Ishikawa (cell line): ENCODE results near the gene LPP.

Source experiments
- CEBPB ChIP-seq: IDR thresholded peaks from 2 replicates; pipeline ENCODE4 v1.6.1; 2012
- CREB1 ChIP-seq: IDR thresholded peaks from 2 replicates; pipeline ENCODE4 v1.6.1; 2012; ENCODE audit warnings: low read depth
- EGR1 ChIP-seq: IDR thresholded peaks from 2 replicates; pipeline ENCODE4 v1.6.1; 2012
- EP300 ChIP-seq: IDR thresholded peaks from 2 replicates; pipeline ENCODE4 v1.6.1; 2012; ENCODE audit warnings: borderline replicate concordance
- FOXM1 ChIP-seq: IDR thresholded peaks from 2 replicates; pipeline ENCODE4 v1.6.1; 2012; ENCODE audit warnings: low read depth, borderline replicate concordance
- NFIC ChIP-seq: IDR thresholded peaks from 2 replicates; pipeline ENCODE4 v1.6.1; 2012
- RAD21 ChIP-seq: IDR thresholded peaks from 2 replicates; pipeline ENCODE4 v1.6.1; 2012; ENCODE audit warnings: low read depth
- TAF1 ChIP-seq: IDR thresholded peaks from 2 replicates; pipeline ENCODE4 v1.6.1; 2012; ENCODE audit warnings: low read depth, mild to moderate bottlenecking
- TCF12 ChIP-seq: IDR thresholded peaks from 2 replicates; pipeline ENCODE4 v1.6.1; 2012; ENCODE audit warnings: low read depth
- TEAD4 ChIP-seq: IDR thresholded peaks from 2 replicates; pipeline ENCODE4 v1.6.1; 2012
- YY1 ChIP-seq: IDR thresholded peaks from 2 replicates; pipeline ENCODE4 v1.6.1; 2012; ENCODE audit warnings: low read depth
- ZBTB7A ChIP-seq: IDR thresholded peaks from 2 replicates; pipeline ENCODE4 v1.6.1; 2012; ENCODE audit warnings: low read depth
- TF ChIP-seq, protein P1 (sequence below): IDR thresholded peaks from 2 replicates; pipeline ENCODE4 v1.6.1; 2012
- TF ChIP-seq, protein P2 (sequence below): IDR thresholded peaks from 2 replicates; pipeline ENCODE4 v1.6.1; 2012; ENCODE audit warnings: low read depth, mild to moderate bottlenecking
- TF ChIP-seq, protein P3 (sequence below): IDR thresholded peaks from 2 replicates; pipeline ENCODE4 v1.6.1; 2012

LPP gene

DNA sequence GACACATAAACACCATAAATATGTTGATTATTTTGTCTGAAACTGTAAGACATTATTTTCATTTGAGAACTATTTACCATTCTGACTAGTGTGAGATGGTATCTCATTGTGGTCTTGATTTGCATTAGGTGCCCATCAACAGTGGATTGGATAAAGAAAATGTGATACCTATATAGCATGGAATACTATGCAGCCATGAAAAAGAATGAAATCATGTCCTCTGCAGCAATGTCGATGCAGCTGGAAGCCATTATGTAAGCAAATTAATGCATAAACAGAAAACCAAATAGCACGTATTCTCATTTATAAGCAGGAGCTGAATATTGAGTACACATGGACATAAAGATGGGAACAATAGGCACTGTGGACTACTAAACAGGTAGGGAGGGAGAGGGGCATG, 759.1 kb downstream of the LPP start:
- TF ChIP-seq NFIC (no peak), TCF12 (no peak), CEBPB (no peak), ZBTB7A (no peak), FOXM1 (no peak), RAD21 (no peak), EGR1 (no peak), CREB1 (no peak), YY1 (no peak), EP300 (no peak), TAF1 (no peak), TEAD4 (no peak)
- TF ChIP-seq, protein P1, sequence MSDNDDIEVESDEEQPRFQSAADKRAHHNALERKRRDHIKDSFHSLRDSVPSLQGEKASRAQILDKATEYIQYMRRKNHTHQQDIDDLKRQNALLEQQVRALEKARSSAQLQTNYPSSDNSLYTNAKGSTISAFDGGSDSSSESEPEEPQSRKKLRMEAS = no peak
- TF ChIP-seq, protein P2, sequence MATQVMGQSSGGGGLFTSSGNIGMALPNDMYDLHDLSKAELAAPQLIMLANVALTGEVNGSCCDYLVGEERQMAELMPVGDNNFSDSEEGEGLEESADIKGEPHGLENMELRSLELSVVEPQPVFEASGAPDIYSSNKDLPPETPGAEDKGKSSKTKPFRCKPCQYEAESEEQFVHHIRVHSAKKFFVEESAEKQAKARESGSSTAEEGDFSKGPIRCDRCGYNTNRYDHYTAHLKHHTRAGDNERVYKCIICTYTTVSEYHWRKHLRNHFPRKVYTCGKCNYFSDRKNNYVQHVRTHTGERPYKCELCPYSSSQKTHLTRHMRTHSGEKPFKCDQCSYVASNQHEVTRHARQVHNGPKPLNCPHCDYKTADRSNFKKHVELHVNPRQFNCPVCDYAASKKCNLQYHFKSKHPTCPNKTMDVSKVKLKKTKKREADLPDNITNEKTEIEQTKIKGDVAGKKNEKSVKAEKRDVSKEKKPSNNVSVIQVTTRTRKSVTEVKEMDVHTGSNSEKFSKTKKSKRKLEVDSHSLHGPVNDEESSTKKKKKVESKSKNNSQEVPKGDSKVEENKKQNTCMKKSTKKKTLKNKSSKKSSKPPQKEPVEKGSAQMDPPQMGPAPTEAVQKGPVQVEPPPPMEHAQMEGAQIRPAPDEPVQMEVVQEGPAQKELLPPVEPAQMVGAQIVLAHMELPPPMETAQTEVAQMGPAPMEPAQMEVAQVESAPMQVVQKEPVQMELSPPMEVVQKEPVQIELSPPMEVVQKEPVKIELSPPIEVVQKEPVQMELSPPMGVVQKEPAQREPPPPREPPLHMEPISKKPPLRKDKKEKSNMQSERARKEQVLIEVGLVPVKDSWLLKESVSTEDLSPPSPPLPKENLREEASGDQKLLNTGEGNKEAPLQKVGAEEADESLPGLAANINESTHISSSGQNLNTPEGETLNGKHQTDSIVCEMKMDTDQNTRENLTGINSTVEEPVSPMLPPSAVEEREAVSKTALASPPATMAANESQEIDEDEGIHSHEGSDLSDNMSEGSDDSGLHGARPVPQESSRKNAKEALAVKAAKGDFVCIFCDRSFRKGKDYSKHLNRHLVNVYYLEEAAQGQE = no peak
- TF ChIP-seq, protein P3, sequence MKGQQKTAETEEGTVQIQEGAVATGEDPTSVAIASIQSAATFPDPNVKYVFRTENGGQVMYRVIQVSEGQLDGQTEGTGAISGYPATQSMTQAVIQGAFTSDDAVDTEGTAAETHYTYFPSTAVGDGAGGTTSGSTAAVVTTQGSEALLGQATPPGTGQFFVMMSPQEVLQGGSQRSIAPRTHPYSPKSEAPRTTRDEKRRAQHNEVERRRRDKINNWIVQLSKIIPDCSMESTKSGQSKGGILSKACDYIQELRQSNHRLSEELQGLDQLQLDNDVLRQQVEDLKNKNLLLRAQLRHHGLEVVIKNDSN = no peak

DNA sequence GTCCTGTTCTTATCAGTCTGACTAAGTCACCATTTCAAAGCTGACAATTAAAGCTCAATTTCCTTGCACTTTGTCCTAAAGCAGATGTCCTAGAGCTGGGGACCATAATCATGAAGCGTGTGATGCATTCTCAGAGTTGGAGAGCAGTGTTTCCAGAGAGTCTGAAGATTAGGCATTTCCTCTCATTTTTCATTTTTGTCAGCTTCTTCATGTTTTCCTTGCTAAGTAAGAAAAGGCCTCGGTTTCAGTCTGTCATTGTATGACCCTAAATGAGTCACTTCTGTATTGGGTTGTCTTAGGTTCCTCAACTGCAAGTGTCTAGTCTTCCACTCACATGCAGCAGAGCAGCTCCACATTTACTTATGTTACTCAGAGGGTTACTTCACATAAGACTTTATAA, 760.6 kb downstream of the LPP start:
- no peak for TF ChIP-seq TCF12

DNA sequence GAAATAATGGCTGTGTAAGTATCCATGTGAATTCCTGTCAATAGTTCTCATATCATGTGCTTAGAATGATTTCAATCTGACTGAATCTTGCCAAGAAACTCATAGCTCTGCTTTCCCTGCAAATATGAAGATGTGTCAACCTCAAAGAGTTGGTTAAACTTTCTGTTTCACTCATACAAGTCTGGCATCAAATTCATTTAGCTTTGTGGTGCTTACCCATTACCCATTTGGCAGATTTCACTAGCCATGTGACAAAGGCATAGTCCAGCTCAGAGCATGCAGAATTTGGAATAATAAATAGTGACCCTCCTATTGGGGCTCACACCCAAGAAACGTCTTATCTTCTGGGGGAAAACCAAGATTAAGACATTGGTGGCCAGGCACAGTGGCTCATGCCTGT, 761.2 kb downstream of the LPP start:
- TF ChIP-seq, protein P2 = no peak
- TF ChIP-seq, protein P1 = no peak
- TF ChIP-seq FOXM1 (no peak), ZBTB7A (no peak), TAF1 (no peak), EGR1 (no peak), EP300 (no peak), YY1 (no peak), RAD21 (no peak), NFIC (no peak), TCF12 (no peak), CEBPB (no peak)
- TF ChIP-seq, protein P3 = no peak

DNA sequence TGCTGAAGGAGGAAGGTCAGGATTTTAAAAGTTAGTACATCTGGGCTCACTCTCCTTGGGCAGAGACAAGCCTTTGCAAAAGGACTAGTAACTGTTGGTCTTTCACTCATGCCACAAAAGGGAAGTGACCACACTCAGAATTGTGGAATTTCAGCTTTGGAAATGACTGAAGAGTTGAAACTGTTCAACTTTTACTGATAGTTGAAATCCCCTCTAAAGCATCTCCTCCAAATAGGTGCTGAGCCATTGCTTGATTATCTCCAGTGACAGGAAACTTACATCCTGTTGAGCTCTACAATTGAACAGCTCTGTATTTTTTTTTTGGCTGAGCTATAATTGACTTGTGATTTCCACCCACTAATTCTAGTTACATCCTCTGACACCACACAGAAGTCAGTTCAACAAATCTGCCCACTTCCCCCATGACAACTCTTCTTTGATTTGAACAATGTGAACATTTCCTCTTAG, 763.0 kb downstream of the LPP start:
- TF ChIP-seq, protein P3 = no peak
- no peak for TF ChIP-seq ZBTB7A
- no peak for TF ChIP-seq RAD21
- TF ChIP-seq CREB1 = no peak
- TF ChIP-seq TAF1 = no peak
- no peak for TF ChIP-seq EP300
- no peak for TF ChIP-seq EGR1
- TF ChIP-seq TEAD4 = no peak
- TF ChIP-seq CEBPB = no peak
- TF ChIP-seq TCF12 = no peak
- TF ChIP-seq, protein P1 = no peak
- TF ChIP-seq YY1 = no peak

DNA sequence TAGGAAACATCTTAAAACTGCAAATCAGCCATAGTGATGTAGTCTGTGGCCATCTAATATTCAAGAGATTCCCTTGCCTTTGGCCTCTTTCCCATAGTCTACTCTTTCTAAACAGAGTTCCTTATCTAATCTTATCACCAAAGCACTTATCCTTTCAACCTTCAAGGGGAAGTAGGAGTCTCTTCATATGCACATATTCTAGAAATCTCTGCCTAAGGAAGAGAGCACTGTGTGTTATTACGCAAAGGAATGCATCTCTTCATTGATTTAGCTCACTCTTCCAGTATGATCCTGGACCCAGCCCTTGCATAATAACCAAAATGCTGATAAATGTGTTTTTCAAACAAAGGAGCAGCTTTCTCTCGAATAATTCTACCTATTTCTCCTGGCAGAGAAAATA, 764.1 kb downstream of the LPP start:
- TF ChIP-seq, protein P1 = no peak
- TF ChIP-seq CREB1 = no peak
- TF ChIP-seq NFIC = no peak
- no peak for TF ChIP-seq FOXM1
- no peak for TF ChIP-seq EP300
- TF ChIP-seq YY1 = no peak
- TF ChIP-seq TEAD4 = no peak
- no peak for TF ChIP-seq RAD21
- TF ChIP-seq, protein P2 = no peak
- TF ChIP-seq EGR1 = no peak
